K562 (cell line): ENCODE measurements around the gene FZD4. TPM values are rescaled to one million over a fixed set of nuclear protein-coding genes. Genes with fewer than 3 reads are reported as not detected.

Source experiments
- ATAC-seq: fragments of 200-7000 bp; cut with Tn5 transposase; 3 replicates; pipeline ENCODE4 v1.9.1; 2020; ENCODE audit warnings: moderate library complexity
- BruUV-seq: library from RNA; stranded (reverse); fragments of 400-500 nt; replicated peaks from 2 replicates; lab custom pipeline; 2021; lab: Mats Ljungman, UMichigan
- CTCF ChIA-PET: fragments of 300-600 bp; formaldehyde crosslinking; extraction: SDS; loops from one replicate; lab custom pipeline; 2021; ENCODE audit warnings: low intra/inter-chr PET ratio; lab: Yijun Ruan, JAX
- POLR2A ChIA-PET: fragments of 300-600, 350-650 bp; sonication (Branson Sonifier 250); formaldehyde crosslinking; extraction: SDS; loops from one replicate; lab custom pipeline; 2021; ENCODE audit warnings: antibody characterized with exemption, inconsistent platforms; lab: Yijun Ruan, JAX
- DNase-seq, 4 experiments: peaks; one replicate each; pipeline versions ENCODE4 v3.0.0 to v3.0.0-alpha.2; 2011 to 2018; ENCODE audit warnings: low spot score in 3 of 4, mixed read lengths in 3 of 4; ENCODE audit errors: extremely low read depth in 1 of 4
- FAIRE-seq: peaks from 2 replicates; lab custom pipeline; 2011; peaks lifted over from hg19 to GRCh38; lab: Jason Lieb, UNC
- H2AFZ ChIP-seq: 2 replicates; pipeline ENCODE4 v1.6.0; 2011; ENCODE audit warnings: low read depth, low read length, control low read depth, inconsistent platforms
- H3K27ac ChIP-seq: fragments of 200-600 bp; 3 replicates; pipeline ENCODE4 v1.8.0; 2011; ENCODE audit warnings: low read depth, mild to moderate bottlenecking, control low read depth, inconsistent platforms, low read length, moderate library complexity, mixed read lengths; ENCODE audit errors: extremely low read depth
- H3K27me3 ChIP-seq, 2 experiments: fragments of 300-600 bp in 1 of 2; 2 replicates in 1 of 2; 3 replicates in 1 of 2; pipeline versions ENCODE4 v1.6.0 to v1.8.0; 2011; ENCODE audit warnings: inconsistent platforms in 2 of 2, low read length in 2 of 2, mild to moderate bottlenecking in 1 of 2, mixed read lengths in 1 of 2, moderate library complexity in 1 of 2; ENCODE audit not compliant: control insufficient read depth in 2 of 2, insufficient read depth in 2 of 2
- H3K36me3 ChIP-seq: fragments of 300-600 bp; 3 replicates; pipeline ENCODE4 v1.8.0; 2011; ENCODE audit warnings: mild to moderate bottlenecking, low read length, inconsistent platforms; ENCODE audit not compliant: control insufficient read depth, insufficient read depth
- H3K4me1 ChIP-seq, 2 experiments: fragments of 200-600 bp in 1 of 2; replicated peaks in 1 of 2; 2 replicates in 1 of 2; 3 replicates in 1 of 2; pipeline versions ENCODE4 v1.5.1 to v1.8.0; 2011; ENCODE audit warnings: inconsistent platforms in 2 of 2, low read length in 2 of 2, mild to moderate bottlenecking in 1 of 2, mixed read lengths in 1 of 2, moderate library complexity in 1 of 2; ENCODE audit not compliant: control insufficient read depth in 2 of 2, insufficient read depth in 2 of 2
- H3K4me2 ChIP-seq: 2 replicates; pipeline ENCODE4 v1.6.1; 2011; ENCODE audit warnings: low read length, control low read depth, inconsistent platforms, mixed read lengths; ENCODE audit not compliant: insufficient read depth
- H3K4me3 ChIP-seq: fragments of 200-600 bp; sonication (generic), shearing (Covaris generic); 2 replicates; pipeline ENCODE4 v1.5.1; 2016; ENCODE audit warnings: control low read depth, inconsistent platforms
- H3K79me2 ChIP-seq: fragments of 200-600 bp; 3 replicates; pipeline ENCODE4 v1.8.0; 2011; ENCODE audit warnings: low read length, inconsistent platforms; ENCODE audit not compliant: control insufficient read depth, insufficient read depth
- H3K9ac ChIP-seq, 2 experiments: 2 replicates each; pipeline versions ENCODE4 v1.6.0 to v1.6.1; 2011; ENCODE audit warnings: low read depth in 2 of 2, low read length in 2 of 2, control low read depth in 1 of 2, inconsistent platforms in 1 of 2, mild to moderate bottlenecking in 1 of 2, mixed read lengths in 1 of 2; ENCODE audit not compliant: insufficient read depth in 1 of 2
- H3K9me1 ChIP-seq: one replicate; pipeline ENCODE4 v1.6.0; 2011; ENCODE audit warnings: inconsistent platforms, mild to moderate bottlenecking, low read length, moderate library complexity; ENCODE audit not compliant: control insufficient read depth, insufficient read depth
- H3K9me3 ChIP-seq: replicated peaks from 2 replicates; pipeline ENCODE4 v1.5.1; 2011; ENCODE audit warnings: low read depth, low read length, inconsistent platforms; ENCODE audit not compliant: control insufficient read depth, insufficient read depth
- H4K20me1 ChIP-seq: replicated peaks from 2 replicates; pipeline ENCODE4 v1.6.1; 2011; ENCODE audit warnings: low read length, inconsistent platforms, mixed read lengths; ENCODE audit not compliant: control insufficient read depth, insufficient read depth
- ARID3A ChIP-seq: IDR thresholded peaks from 2 replicates; pipeline ENCODE4 v1.6.1; 2012; ENCODE audit warnings: low read depth, low read length, improper control_type of control experiment, borderline replicate concordance
- BRD9 ChIP-seq: fragments of 450-650 bp; IDR thresholded peaks from 2 replicates; pipeline ENCODE4 v1.6.1; 2018; ENCODE audit warnings: low read depth; ENCODE audit not compliant: partially characterized antibody
- DEAF1 ChIP-seq: fragments of 450-650 bp; formaldehyde crosslinking; IDR thresholded peaks from 2 replicates; pipeline ENCODE4 v1.4.0; 2020; ENCODE audit warnings: mild to moderate bottlenecking, moderate library complexity
- EP400 ChIP-seq: fragments of 450-650 bp; IDR thresholded peaks from 2 replicates; pipeline ENCODE4 v1.6.1; 2017; ENCODE audit warnings: antibody characterized with exemption, mild to moderate bottlenecking, moderate library complexity
- HMG20A ChIP-seq: fragments of 450-650 bp; formaldehyde crosslinking; conservative IDR thresholded peaks from 2 replicates; pipeline ENCODE4 v1.4.0; 2020; ENCODE audit warnings: mild to moderate bottlenecking, mixed read lengths
- ZFP91 ChIP-seq: sonication (generic); formaldehyde crosslinking; IDR thresholded peaks from 2 replicates; pipeline ENCODE4 v1.8.0; 2022; ENCODE audit warnings: mild to moderate bottlenecking, missing genetic modification reagents
- ZNF197 ChIP-seq: fragments of 200-800 bp; sonication (Bioruptor generic); IDR thresholded peaks from 2 replicates; pipeline ENCODE4 v1.6.1; 2016; ENCODE audit warnings: low read depth, missing genetic modification characterization, missing compliant biosample characterization
- ZNF24 ChIP-seq: fragments of 450-650 bp; IDR thresholded peaks from 2 replicates; pipeline ENCODE4 v1.6.1; 2016
- ZNF77 ChIP-seq: fragments of 250-450 bp; sonication (Bioruptor Pico); IDR thresholded peaks from 2 replicates; pipeline ENCODE4 v1.5.0; 2020
- WGBS: fragments of 100-300 bp; shearing (Covaris generic); methylation state at CpG from one replicate; pipeline ENCODE4 v1.1.6; 2016; ENCODE audit warnings: low coverage, mixed read lengths; ENCODE audit not compliant: insufficient coverage; ENCODE audit errors: missing lambda C conversion rate; 5-methylcytosine and 5-hydroxymethylcytosine counted together
- in situ Hi-C: fragments of 300-500 bp; cut with MboI; formaldehyde crosslinking; loops from 4 replicates; pipeline ENCODE4 v1.15.0; 2018; ENCODE audit warnings: inconsistent platforms, mixed read lengths
- intact Hi-C: fragments of 100-400 bp; cut with micrococcal nuclease; formaldehyde crosslinking; loops from 2 replicates; pipeline ENCODE4 v1.14.2; 2022
- polyA plus RNA-seq, 8 experiments: library from polyadenylated mRNA; depleted of rRNA in 4 of 8; stranded (reverse) in 5 of 8; unstranded in 3 of 8; fragments of >200 nt; fragmentation: Nextera tagmentation in 2 of 8; fragmentation: Illumina TruSeq in 1 of 8; extraction: Ambion mirVana in 2 of 8; extraction: Trizol in 1 of 8; gene quantifications; 2 replicates each; pipeline versions ENCODE4 v1.2.1 to v1.2.3, GENCODE V29; 2011 to 2014; ENCODE audit warnings: inconsistent platforms in 1 of 8, missing spikeins in 1 of 8
- total RNA-seq, 7 experiments: library from RNA; depleted of rRNA in 6 of 7; stranded (reverse); fragments of >200 nt in 6 of 7; fragmentation: Illumina TruSeq in 2 of 7; extraction: Trizol in 2 of 7; gene quantifications; 2 replicates each; pipeline versions ENCODE4 v1.2.1 to v1.2.3, GENCODE V29; 2011 to 2021; ENCODE audit warnings: low replicate concordance in 1 of 7
- TF ChIP-seq, protein P1 (sequence below): IDR thresholded peaks from 2 replicates; pipeline ENCODE4 v1.6.1; 2016; ENCODE audit warnings: missing genetic modification characterization, missing compliant biosample characterization

The FZD4 gene
- total and polyA plus RNA-seq, 9 of the 15 experiments (the other 6 are each of a cell fraction or from before 2014, with no cell fraction given) = 1.2 to 7.9 (median 5.8) TPM

GRCh38 chr11:86940122-86940777 lies 14.9 kb downstream of the FZD4 start (continued):
- TF ChIP-seq, protein P1, sequence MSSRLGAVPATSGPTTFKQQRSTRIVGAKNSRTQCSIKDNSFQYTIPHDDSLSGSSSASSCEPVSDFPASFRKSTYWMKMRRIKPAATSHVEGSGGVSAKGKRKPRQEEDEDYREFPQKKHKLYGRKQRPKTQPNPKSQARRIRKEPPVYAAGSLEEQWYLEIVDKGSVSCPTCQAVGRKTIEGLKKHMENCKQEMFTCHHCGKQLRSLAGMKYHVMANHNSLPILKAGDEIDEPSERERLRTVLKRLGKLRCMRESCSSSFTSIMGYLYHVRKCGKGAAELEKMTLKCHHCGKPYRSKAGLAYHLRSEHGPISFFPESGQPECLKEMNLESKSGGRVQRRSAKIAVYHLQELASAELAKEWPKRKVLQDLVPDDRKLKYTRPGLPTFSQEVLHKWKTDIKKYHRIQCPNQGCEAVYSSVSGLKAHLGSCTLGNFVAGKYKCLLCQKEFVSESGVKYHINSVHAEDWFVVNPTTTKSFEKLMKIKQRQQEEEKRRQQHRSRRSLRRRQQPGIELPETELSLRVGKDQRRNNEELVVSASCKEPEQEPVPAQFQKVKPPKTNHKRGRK (tag) = no peak
- TF ChIP-seq ZNF77 (CRISPR knock-in tag) (no peak), ZNF197 (CRISPR knock-in tag) (peak; percentile 65; the same call in 1 of the 2 replicates)

DNA sequence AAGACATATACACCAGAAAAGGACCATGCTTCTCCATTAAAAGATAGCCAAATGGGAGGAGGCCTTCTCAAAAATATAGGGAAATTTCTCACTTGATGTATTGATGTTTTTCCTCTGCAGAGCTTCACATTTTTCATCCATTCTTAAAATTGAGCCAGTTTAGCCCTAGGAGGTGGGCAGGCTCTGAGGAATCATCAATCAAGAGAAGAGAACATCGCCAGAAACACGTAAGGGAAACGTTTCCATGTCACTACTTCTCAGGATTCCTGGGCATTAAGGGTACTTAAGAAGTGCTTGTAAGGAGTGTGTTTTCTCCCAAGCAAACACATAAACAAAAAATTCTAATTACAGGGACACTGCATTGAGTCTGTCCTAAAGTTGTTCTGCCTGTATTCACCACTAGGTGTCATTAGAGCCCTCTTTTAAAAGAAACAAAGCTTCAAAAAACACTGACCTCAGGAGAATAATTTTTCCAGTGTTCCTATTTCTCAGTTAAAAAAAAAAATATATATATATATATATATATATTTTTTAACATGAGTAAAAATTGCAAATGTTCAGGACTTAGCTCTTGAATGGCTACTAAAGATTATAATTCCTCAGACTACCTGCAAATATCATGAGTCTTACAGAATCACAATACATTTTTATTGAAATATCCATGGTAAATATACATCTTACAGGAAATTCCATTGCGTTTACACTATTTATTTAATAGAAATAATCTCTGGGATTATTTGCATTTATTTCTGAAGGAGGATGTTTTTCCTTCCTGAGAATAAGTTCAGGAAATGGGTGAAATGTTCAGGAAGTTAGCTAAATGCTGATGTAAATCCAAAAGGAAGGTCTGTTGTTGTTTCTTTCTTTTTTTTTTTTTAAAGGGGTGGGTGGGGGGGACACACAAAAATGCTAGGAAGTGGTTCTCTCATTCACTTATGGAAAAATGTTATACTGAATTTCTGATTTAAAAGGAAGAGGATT lies 16.0 kb downstream of the FZD4 start:
- CTCF ChIA-PET = interaction anchor here (0.8 to 2.1 kb wide), 6 partner anchors 40 to 483 kb away, joined by 3 to 9 read pairs (median 4); no protein-coding TSS in a partner anchor
- in situ Hi-C loops = loop anchor here (10.0 kb wide), 1 partner anchor 486 kb away; no protein-coding TSS in a partner anchor
- H3K4me1 ChIP-seq = peaks cover 18 to 53% of the 10 kb centered on the region in 2 experiments
- TF ChIP-seq DEAF1 (CRISPR knock-in tag) (peak; percentile 78), ZFP91 (CRISPR knock-in tag) (no peak), ARID3A (no peak), HMG20A (0 out of 2 replicates have a peak, but pooled peaks have one; percentile 13), BRD9 (peak; percentile 39), ZNF24 (no peak), EP400 (0 out of 2 replicates have a peak, but pooled peaks have one; percentile 6)

More for the DNA sequence above, 16.0 kb downstream of the FZD4 start:
- Histone ChIP-seq H3K9me3 (no peaks in the 10 kb centered on the region), H3K36me3 (no peaks in the 10 kb centered on the region), H2AFZ (peak overlapping the region; percentile 94), H3K9me1 (no peaks in the 10 kb centered on the region), H3K79me2 (peaks cover 9% of the 10 kb centered on the region; the same call in 1 of the 3 replicates), H3K27me3 (no peaks in the 10 kb centered on the region), H4K20me1 (no peaks in the 10 kb centered on the region), H3K9ac (peak overlapping the region in 1 of 2 experiments; percentile 63; a peak in 2 of 4 replicates), H3K27ac (peak overlapping the region; percentile 75), H3K4me2 (peak overlapping the region; percentile 85), H3K4me3 (no peak overlapping the region)
- peak; percentile 59 for ATAC-seq
- WGBS = 2% methylated on average over 4 of the region's 4 CpGs
- intact Hi-C loops = loop anchor here (1.0 to 5.0 kb wide), 6 partner anchors 43 to 482 kb away; partner anchors contain the start of gene TMEM135
- peak; percentile 38 to 81 (median 46) for DNase-seq
- peak; percentile 15 for FAIRE-seq
- BruUV-seq = no TSS peak
- POLR2A ChIA-PET = interaction anchor here (0.6 to 2.7 kb wide), 8 partner anchors 8 to 426 kb away, joined by 3 to 15 read pairs (median 3); partner anchors contain the start of gene FZD4
